Suprapubic skin (tissue), 4 donors: ENCODE data around the gene ZBTB49. TPM values are rescaled to one million over a fixed set of nuclear protein-coding genes. Genes with fewer than 3 reads are reported as not detected.

Experiments
- DNase-seq, 2 donors: peaks; one replicate each; pipeline ENCODE4 v3.0.0-alpha.2; 2019; ENCODE audit warnings: low spot score in 2 of 2
- H3K27ac ChIP-seq: fragments of 200-600 bp; sonication (generic); one replicate; pipeline ENCODE4 v1.5.1; 2019
- H3K27me3 ChIP-seq: fragments of 200-600 bp; sonication (generic); one replicate; pipeline ENCODE4 v1.5.1; 2019
- H3K36me3 ChIP-seq: fragments of 200-600 bp; sonication (generic); one replicate; pipeline ENCODE4 v1.5.1; 2019
- H3K4me1 ChIP-seq: fragments of 200-600 bp; sonication (generic); one replicate; pipeline ENCODE4 v1.5.1; 2019
- H3K4me3 ChIP-seq: fragments of 200-600 bp; sonication (generic); one replicate; pipeline ENCODE4 v1.5.1; 2019; ENCODE audit warnings: mild to moderate bottlenecking
- H3K9me3 ChIP-seq: fragments of 200-600 bp; sonication (generic); one replicate; pipeline ENCODE4 v1.5.1; 2019
- EP300 ChIP-seq: sonication (generic); formaldehyde crosslinking; IDR thresholded peaks from one replicate; pipeline ENCODE4 v1.6.1; 2017; ENCODE audit warnings: antibody characterized with exemption
- POLR2A ChIP-seq, 2 donors: fragments of 450-650 bp; IDR thresholded peaks; one replicate each; pipeline ENCODE4 v1.6.1; 2017; ENCODE audit warnings: antibody characterized with exemption in 2 of 2, mild to moderate bottlenecking in 2 of 2, moderate library complexity in 2 of 2
- POLR2AphosphoS5 ChIP-seq, 3 donors: sonication (generic); formaldehyde crosslinking; IDR thresholded peaks; one replicate each; pipeline ENCODE4 v1.6.1; 2017; ENCODE audit warnings: antibody characterized with exemption in 3 of 3
- WGBS: methylation state at CpG from one replicate; pipeline ENCODE4 v1.1.5; 2018; 5-methylcytosine and 5-hydroxymethylcytosine counted together
- total RNA-seq, 4 donors: library from RNA; depleted of rRNA; stranded (reverse); fragments of >200 nt; gene quantifications; one replicate each; pipeline ENCODE4 v1.1.0, GENCODE V29; 2016
- TF ChIP-seq, protein P1 (sequence below), 2 donors: fragments of 200-600 bp in 1 of 2; fragments of 450-650 bp in 1 of 2; sonication (generic) in 1 of 2; IDR thresholded peaks; one replicate each; pipeline ENCODE4 v1.5.1; 2016 to 2019; ENCODE audit warnings: antibody characterized with exemption in 2 of 2, mild to moderate bottlenecking in 1 of 2, moderate library complexity in 1 of 2

The ZBTB49 gene
- total RNA-seq, 4 donors from 2014 or later: 3.6 to 11.2 (median 7.1) TPM

DNA sequence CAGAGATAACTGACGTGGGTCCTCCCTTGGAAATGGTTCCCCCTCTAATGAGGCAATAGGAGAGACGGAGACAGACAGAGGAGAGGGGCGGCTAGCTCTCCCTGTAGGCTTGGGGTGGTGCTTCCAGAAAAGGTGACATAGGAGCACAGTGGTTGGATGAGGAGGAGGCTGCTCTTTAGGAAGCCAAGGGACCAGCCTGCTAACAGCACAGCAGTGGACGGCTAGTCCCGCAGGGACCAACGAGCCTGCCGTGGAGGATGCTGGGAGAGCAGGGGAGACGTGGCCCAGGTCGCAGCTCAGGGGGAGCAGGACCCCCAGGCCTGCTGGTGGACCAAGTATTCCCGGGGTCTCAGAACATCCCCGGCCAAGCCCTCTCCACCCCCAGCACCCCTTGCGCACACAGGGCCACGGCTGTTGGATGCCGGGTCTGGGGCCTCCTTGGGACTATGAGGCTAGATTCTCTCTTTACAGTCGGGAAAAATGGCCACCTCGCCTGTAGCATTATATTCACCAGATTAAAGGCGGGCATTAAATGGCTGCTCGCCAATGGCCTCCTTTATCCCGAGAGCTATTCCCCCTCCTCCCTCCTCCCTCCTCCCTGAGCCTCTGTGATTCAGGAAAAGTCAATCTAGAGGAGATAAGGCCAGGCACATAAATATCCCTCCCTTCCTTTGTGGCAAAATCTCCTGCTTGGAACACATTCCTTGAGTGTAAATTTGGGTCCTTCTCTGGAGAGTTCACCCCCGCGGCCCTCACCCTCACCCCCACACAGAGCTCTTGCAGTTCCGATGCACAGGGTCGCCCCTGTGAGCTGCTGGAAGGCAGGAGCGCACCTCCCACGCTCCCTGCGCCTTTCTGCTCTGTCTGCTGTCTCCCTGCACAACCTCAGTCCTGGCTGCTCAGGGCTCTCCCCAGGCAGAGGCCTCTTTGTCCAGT lies 66.3 kb downstream of the ZBTB49 start:
- Histone ChIP-seq H3K9me3 (no peaks in the 10 kb centered on the region), H3K36me3 (no peaks in the 10 kb centered on the region), H3K4me1 (no peaks in the 10 kb centered on the region), H3K27me3 (peaks cover 29% of the 10 kb centered on the region), H3K4me3 (no peak overlapping the region), H3K27ac (no peak overlapping the region)
- WGBS: 61% methylated on average over 20 of the region's 26 CpGs
- TF ChIP-seq, protein P1, sequence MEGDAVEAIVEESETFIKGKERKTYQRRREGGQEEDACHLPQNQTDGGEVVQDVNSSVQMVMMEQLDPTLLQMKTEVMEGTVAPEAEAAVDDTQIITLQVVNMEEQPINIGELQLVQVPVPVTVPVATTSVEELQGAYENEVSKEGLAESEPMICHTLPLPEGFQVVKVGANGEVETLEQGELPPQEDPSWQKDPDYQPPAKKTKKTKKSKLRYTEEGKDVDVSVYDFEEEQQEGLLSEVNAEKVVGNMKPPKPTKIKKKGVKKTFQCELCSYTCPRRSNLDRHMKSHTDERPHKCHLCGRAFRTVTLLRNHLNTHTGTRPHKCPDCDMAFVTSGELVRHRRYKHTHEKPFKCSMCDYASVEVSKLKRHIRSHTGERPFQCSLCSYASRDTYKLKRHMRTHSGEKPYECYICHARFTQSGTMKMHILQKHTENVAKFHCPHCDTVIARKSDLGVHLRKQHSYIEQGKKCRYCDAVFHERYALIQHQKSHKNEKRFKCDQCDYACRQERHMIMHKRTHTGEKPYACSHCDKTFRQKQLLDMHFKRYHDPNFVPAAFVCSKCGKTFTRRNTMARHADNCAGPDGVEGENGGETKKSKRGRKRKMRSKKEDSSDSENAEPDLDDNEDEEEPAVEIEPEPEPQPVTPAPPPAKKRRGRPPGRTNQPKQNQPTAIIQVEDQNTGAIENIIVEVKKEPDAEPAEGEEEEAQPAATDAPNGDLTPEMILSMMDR (IDR thresholded peaks at IDR 0.05): no peak
- TF ChIP-seq POLR2AphosphoS5 (IDR thresholded peaks at IDR 0.05): no peak
- TF ChIP-seq EP300: no peak
- no peak for TF ChIP-seq POLR2A (IDR thresholded peaks at IDR 0.05)
- DNase-seq: no peak

DNA sequence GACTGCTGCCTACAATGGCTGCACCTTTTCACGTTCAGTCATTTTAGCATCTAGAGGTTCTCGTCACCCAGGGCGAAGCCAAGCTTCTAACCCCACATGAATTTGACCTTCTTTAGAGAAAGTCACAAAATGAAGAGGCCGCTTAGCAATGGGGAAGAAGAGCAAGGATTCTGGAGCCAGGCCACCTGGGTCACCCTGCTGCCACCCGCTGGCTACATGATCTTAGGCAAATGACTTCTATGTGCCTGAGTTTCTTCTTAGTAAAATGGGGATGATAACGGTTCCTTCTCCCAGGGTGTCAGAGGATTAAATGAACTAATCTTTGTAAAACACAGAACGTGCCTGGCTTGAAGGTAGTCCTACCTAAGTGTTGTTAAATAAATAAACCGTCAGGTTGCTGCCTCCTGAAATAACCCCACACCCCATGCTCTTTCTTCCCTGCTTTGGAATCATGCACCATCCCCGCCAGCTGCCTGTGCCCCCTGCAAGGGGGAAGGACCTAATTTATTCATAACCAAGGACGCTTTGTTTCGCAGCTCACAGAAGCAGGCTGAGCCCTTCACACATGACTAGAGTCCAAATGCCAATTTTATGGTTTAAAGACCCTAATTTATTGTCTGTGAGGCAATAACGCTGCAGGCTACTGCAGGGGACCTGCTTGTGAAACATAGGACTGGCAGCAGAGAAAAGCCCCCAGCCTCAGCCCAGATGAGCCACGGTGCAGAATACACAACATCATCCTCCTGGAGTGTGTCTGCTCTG lies 68.2 kb downstream of the ZBTB49 start:
- no peak for DNase-seq
- Histone ChIP-seq H3K36me3 (no peaks in the 10 kb centered on the region), H3K27me3 (peaks cover 37% of the 10 kb centered on the region), H3K27ac (no peak overlapping the region), H3K4me1 (no peaks in the 10 kb centered on the region), H3K9me3 (no peaks in the 10 kb centered on the region), H3K4me3 (no peak overlapping the region)
- TF ChIP-seq POLR2A (IDR thresholded peaks at IDR 0.05) (no peak), EP300 (no peak), POLR2AphosphoS5 (IDR thresholded peaks at IDR 0.05) (no peak)
- TF ChIP-seq, protein P1 (IDR thresholded peaks at IDR 0.05): no peak
- WGBS: 53% methylated on average over 13 of the region's 13 CpGs

DNA sequence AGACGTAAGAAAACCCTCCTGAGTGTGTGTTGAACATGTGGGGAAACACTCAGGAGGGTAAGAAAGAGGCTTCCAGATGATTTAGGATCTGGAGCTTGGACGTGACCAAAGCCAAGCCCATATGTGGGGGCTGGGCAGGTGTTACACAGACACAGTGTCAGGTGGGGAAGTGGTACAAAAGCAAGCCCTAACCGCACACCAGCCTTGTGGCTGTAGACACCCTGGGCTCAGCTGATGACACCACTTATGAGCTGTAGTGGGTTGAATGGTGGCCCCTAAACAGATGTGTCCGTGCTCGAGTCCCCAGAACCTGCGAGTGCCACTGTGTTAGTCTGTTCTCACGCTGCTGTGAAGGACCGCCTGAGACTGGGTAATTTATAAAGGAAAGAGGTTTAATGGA lies 71.8 kb downstream of the ZBTB49 start:
- TF ChIP-seq, protein P1 (IDR thresholded peaks at IDR 0.05): no peak
- no peak for TF ChIP-seq POLR2AphosphoS5 (IDR thresholded peaks at IDR 0.05)
- TF ChIP-seq POLR2A (IDR thresholded peaks at IDR 0.05): no peak
- TF ChIP-seq EP300: no peak
- Histone ChIP-seq H3K27me3 (peaks cover 34% of the 10 kb centered on the region), H3K9me3 (no peaks in the 10 kb centered on the region), H3K27ac (no peak overlapping the region), H3K4me3 (no peak overlapping the region), H3K36me3 (no peaks in the 10 kb centered on the region), H3K4me1 (no peaks in the 10 kb centered on the region)
- 76% methylated on average over 8 of the region's 8 CpGs for WGBS
- DNase-seq: no peak

DNA sequence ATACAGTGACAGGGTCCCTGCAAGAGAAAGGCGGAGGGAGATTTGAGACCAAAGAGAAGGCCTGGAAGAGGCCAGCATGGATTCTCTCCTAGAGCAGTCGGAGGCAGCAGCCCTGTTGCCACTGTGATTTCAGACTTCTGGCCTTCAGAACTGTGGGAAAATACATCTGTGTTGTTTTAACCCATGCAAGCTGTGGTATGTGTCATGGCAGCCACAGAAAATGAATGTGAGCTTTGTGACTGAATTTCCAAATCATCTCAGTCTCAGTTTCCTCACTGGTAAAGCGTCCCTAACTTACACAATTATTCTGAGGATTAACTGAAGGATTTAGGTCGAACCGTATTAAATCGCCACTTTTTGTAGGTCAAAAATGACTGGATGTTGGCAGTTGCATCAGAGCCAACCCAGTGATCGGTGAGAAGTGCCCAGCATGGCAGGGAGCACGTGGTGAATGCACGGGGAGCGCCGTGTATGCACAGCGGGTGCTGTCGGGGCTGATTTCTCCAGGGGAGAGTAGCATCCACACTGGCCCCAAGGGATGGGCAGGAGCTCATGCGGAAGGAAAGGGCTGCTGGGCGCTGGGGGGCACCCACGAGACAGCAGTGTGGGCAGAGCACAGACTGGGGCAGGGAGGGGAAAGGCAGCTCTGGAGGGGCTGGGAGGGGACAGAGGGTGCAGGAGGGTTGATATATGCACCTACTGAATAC lies 73.1 kb downstream of the ZBTB49 start:
- no peaks in the 10 kb centered on the region for H3K9me3 ChIP-seq
- no peaks in the 10 kb centered on the region for H3K36me3 ChIP-seq
- H3K27ac ChIP-seq: no peak overlapping the region
- DNase-seq: no peak
- TF ChIP-seq, protein P1 (IDR thresholded peaks at IDR 0.05): no peak
- TF ChIP-seq POLR2A (IDR thresholded peaks at IDR 0.05): no peak
- TF ChIP-seq EP300: no peak
- TF ChIP-seq POLR2AphosphoS5 (IDR thresholded peaks at IDR 0.05): no peak
- no peaks in the 10 kb centered on the region for H3K4me1 ChIP-seq
- H3K27me3 ChIP-seq: peaks cover 28% of the 10 kb centered on the region
- no peak overlapping the region for H3K4me3 ChIP-seq
- WGBS: 76% methylated on average over 16 of the region's 16 CpGs
